Ishikawa (cell line): Measurements from ENCODE around the gene ETFBKMT.

Experiments used
- CREB1 ChIP-seq: IDR thresholded peaks from 2 replicates; pipeline ENCODE4 v1.6.1; 2012; ENCODE audit warnings: low read depth
- EGR1 ChIP-seq: IDR thresholded peaks from 2 replicates; pipeline ENCODE4 v1.6.1; 2012
- FOXM1 ChIP-seq: IDR thresholded peaks from 2 replicates; pipeline ENCODE4 v1.6.1; 2012; ENCODE audit warnings: low read depth, borderline replicate concordance
- NFIC ChIP-seq: IDR thresholded peaks from 2 replicates; pipeline ENCODE4 v1.6.1; 2012
- RAD21 ChIP-seq: IDR thresholded peaks from 2 replicates; pipeline ENCODE4 v1.6.1; 2012; ENCODE audit warnings: low read depth
- TAF1 ChIP-seq: IDR thresholded peaks from 2 replicates; pipeline ENCODE4 v1.6.1; 2012; ENCODE audit warnings: low read depth, mild to moderate bottlenecking
- TCF12 ChIP-seq: IDR thresholded peaks from 2 replicates; pipeline ENCODE4 v1.6.1; 2012; ENCODE audit warnings: low read depth
- YY1 ChIP-seq: IDR thresholded peaks from 2 replicates; pipeline ENCODE4 v1.6.1; 2012; ENCODE audit warnings: low read depth
- TF ChIP-seq, protein P1 (sequence below): IDR thresholded peaks from 2 replicates; pipeline ENCODE4 v1.6.1; 2012; ENCODE audit warnings: low read depth, mild to moderate bottlenecking
- TF ChIP-seq, protein P2 (sequence below): IDR thresholded peaks from 2 replicates; pipeline ENCODE4 v1.6.1; 2012
- TF ChIP-seq, protein P3 (sequence below): IDR thresholded peaks from 2 replicates; pipeline ENCODE4 v1.6.1; 2012

DNA sequence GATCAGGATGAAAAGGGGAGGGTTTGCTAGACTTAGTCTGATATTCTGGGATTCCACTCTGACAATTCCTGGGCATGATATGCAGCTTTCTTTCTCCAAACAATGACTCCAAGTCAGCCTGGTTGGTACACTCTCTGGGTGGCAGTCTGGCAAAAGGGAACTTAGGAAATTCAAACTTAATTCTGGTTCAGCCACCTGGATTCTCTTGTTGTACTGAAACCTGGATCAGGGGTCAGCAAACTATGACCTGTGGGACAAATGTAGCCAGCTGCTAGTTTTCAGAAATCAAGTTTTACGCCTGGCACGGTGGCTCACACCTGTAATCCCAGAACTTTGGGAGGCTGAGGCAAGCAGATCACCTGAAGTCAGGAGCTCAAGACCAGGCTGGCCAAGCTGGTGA is 63.1 kb downstream of the ETFBKMT start:
- TF ChIP-seq, protein P1, sequence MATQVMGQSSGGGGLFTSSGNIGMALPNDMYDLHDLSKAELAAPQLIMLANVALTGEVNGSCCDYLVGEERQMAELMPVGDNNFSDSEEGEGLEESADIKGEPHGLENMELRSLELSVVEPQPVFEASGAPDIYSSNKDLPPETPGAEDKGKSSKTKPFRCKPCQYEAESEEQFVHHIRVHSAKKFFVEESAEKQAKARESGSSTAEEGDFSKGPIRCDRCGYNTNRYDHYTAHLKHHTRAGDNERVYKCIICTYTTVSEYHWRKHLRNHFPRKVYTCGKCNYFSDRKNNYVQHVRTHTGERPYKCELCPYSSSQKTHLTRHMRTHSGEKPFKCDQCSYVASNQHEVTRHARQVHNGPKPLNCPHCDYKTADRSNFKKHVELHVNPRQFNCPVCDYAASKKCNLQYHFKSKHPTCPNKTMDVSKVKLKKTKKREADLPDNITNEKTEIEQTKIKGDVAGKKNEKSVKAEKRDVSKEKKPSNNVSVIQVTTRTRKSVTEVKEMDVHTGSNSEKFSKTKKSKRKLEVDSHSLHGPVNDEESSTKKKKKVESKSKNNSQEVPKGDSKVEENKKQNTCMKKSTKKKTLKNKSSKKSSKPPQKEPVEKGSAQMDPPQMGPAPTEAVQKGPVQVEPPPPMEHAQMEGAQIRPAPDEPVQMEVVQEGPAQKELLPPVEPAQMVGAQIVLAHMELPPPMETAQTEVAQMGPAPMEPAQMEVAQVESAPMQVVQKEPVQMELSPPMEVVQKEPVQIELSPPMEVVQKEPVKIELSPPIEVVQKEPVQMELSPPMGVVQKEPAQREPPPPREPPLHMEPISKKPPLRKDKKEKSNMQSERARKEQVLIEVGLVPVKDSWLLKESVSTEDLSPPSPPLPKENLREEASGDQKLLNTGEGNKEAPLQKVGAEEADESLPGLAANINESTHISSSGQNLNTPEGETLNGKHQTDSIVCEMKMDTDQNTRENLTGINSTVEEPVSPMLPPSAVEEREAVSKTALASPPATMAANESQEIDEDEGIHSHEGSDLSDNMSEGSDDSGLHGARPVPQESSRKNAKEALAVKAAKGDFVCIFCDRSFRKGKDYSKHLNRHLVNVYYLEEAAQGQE = no peak
- TF ChIP-seq NFIC = no peak
- TF ChIP-seq YY1 = no peak
- TF ChIP-seq RAD21 = no peak
- no peak for TF ChIP-seq CREB1
- no peak for TF ChIP-seq TAF1
- no peak for TF ChIP-seq TCF12
- no peak for TF ChIP-seq FOXM1
- TF ChIP-seq, protein P2, sequence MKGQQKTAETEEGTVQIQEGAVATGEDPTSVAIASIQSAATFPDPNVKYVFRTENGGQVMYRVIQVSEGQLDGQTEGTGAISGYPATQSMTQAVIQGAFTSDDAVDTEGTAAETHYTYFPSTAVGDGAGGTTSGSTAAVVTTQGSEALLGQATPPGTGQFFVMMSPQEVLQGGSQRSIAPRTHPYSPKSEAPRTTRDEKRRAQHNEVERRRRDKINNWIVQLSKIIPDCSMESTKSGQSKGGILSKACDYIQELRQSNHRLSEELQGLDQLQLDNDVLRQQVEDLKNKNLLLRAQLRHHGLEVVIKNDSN = no peak
- TF ChIP-seq, protein P3, sequence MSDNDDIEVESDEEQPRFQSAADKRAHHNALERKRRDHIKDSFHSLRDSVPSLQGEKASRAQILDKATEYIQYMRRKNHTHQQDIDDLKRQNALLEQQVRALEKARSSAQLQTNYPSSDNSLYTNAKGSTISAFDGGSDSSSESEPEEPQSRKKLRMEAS = no peak
- no peak for TF ChIP-seq EGR1
